IMR-90 (cell line): ENCODE results near the gene ZNF26. TPM values are rescaled to one million over a fixed set of nuclear protein-coding genes. Genes with fewer than 3 reads are reported as not detected.

ENCODE experiments used
- ATAC-seq: fragments of 200-7000 bp; cut with Tn5 transposase; 2 replicates; pipeline ENCODE4 v1.9.1; 2020; ENCODE audit warnings: low read depth, mild to moderate bottlenecking, moderate library complexity
- BruUV-seq: library from RNA; stranded (reverse); fragments of 400-500 nt; replicated peaks from 2 replicates; lab custom pipeline; 2021; lab: Mats Ljungman, UMichigan
- CTCF ChIA-PET: fragments of 300-600 bp; formaldehyde crosslinking; extraction: SDS; loops from one replicate; lab custom pipeline; 2021; ENCODE audit warnings: antibody characterized with exemption; lab: Yijun Ruan, JAX
- POLR2A ChIA-PET: fragments of 300-600 bp; sonication (Branson Sonifier 250); formaldehyde crosslinking; loops from one replicate; lab custom pipeline; 2022; ENCODE audit warnings: antibody characterized with exemption; ENCODE audit not compliant: unreplicated experiment; lab: Charles Lee
- DNase-seq: peaks from one replicate; pipeline ENCODE4 v3.0.0; 2013
- H2AFZ ChIP-seq: replicated peaks from 2 replicates; pipeline ENCODE3; 2013; ENCODE audit warnings: low read length, mild to moderate bottlenecking; ENCODE audit not compliant: poor library complexity
- H2AK5ac ChIP-seq: 2 replicates; pipeline ENCODE4 v1.6.1; 2013; ENCODE audit warnings: low read depth, low read length, inconsistent platforms
- H2AK9ac ChIP-seq: replicated peaks from 2 replicates; pipeline ENCODE3; 2013; ENCODE audit warnings: mild to moderate bottlenecking, low read depth, low read length, moderate library complexity; ENCODE audit not compliant: poor library complexity
- H2BK120ac ChIP-seq: 2 replicates; pipeline ENCODE4 v1.6.1; 2013; ENCODE audit warnings: low read depth, low read length, inconsistent platforms
- H2BK15ac ChIP-seq: 3 replicates; pipeline ENCODE4 v1.6.1; 2013; ENCODE audit warnings: low read depth, low read length, inconsistent platforms
- H2BK20ac ChIP-seq: 2 replicates; pipeline ENCODE4 v1.6.1; 2013; ENCODE audit warnings: low read depth, mild to moderate bottlenecking, inconsistent platforms, low read length, moderate library complexity
- H2BK5ac ChIP-seq: 2 replicates; pipeline ENCODE4 v1.6.1; 2013; ENCODE audit warnings: mild to moderate bottlenecking, low read depth, low read length, inconsistent platforms; ENCODE audit not compliant: poor library complexity, severe bottlenecking
- H3K14ac ChIP-seq: replicated peaks from 2 replicates; pipeline ENCODE4 v1.6.1; 2013; ENCODE audit warnings: low read depth, low read length, inconsistent platforms
- H3K18ac ChIP-seq: 2 replicates; pipeline ENCODE4 v1.6.1; 2013; ENCODE audit warnings: low read depth, low read length, control low read depth
- H3K23ac ChIP-seq: 2 replicates; pipeline ENCODE4 v1.6.1; 2013; ENCODE audit warnings: low read depth, low read length, inconsistent platforms
- H3K27ac ChIP-seq: 2 replicates; pipeline ENCODE4 v1.5.1; 2013; ENCODE audit warnings: mild to moderate bottlenecking, control low read depth, low read length; ENCODE audit not compliant: insufficient read depth
- H3K27me3 ChIP-seq: 2 replicates; pipeline ENCODE4 v1.6.1; 2013; ENCODE audit warnings: low read length; ENCODE audit not compliant: control insufficient read depth, insufficient read depth
- H3K36me3 ChIP-seq: 2 replicates; pipeline ENCODE4 v1.6.1; 2013; ENCODE audit warnings: low read length, mixed read lengths; ENCODE audit not compliant: control insufficient read depth, insufficient read depth
- H3K4ac ChIP-seq: 2 replicates; pipeline ENCODE4 v1.6.1; 2013; ENCODE audit warnings: low read depth, low read length, inconsistent platforms
- H3K4me1 ChIP-seq: 2 replicates; pipeline ENCODE4 v1.6.1; 2013; ENCODE audit warnings: low read length, mixed read lengths; ENCODE audit not compliant: control insufficient read depth, insufficient read depth
- H3K4me2 ChIP-seq: 2 replicates; pipeline ENCODE4 v1.6.1; 2013; ENCODE audit warnings: low read depth, mild to moderate bottlenecking, control low read depth, low read length, moderate library complexity
- H3K4me3 ChIP-seq: 2 replicates; pipeline ENCODE4 v1.5.1; 2013; ENCODE audit warnings: low read depth, mild to moderate bottlenecking, control low read depth, low read length, moderate library complexity; ENCODE audit not compliant: insufficient read depth
- H3K56ac ChIP-seq: 2 replicates; pipeline ENCODE4 v1.6.1; 2013; ENCODE audit warnings: low read length, inconsistent platforms; ENCODE audit not compliant: insufficient read depth; ENCODE audit errors: extremely low read depth
- H3K79me1 ChIP-seq, 2 experiments: 2 replicates each; pipeline ENCODE4 v1.6.1; 2013; ENCODE audit warnings: low read length in 2 of 2, inconsistent platforms in 1 of 2, low read depth in 1 of 2
- H3K9ac ChIP-seq: 2 replicates; pipeline ENCODE4 v1.6.1; 2013; ENCODE audit warnings: low read depth, low read length, control low read depth
- H3K9me1 ChIP-seq: 2 replicates; pipeline ENCODE4 v1.6.1; 2013; ENCODE audit warnings: low read length, inconsistent platforms; ENCODE audit not compliant: insufficient read depth
- H3K9me3 ChIP-seq: 2 replicates; pipeline ENCODE4 v1.6.1; 2013; ENCODE audit warnings: low read length; ENCODE audit not compliant: control insufficient read depth, insufficient read depth
- H4K20me1 ChIP-seq: 2 replicates; pipeline ENCODE4 v1.6.1; 2013; ENCODE audit warnings: low read length, inconsistent platforms; ENCODE audit not compliant: insufficient read depth
- H4K5ac ChIP-seq: 2 replicates; pipeline ENCODE4 v1.6.1; 2013; ENCODE audit warnings: mild to moderate bottlenecking, low read depth, low read length, control low read depth
- H4K8ac ChIP-seq, 2 experiments: 2 replicates each; pipeline ENCODE4 v1.6.1; 2013; ENCODE audit warnings: low read depth in 2 of 2, low read length in 2 of 2, control low read depth in 1 of 2, inconsistent platforms in 1 of 2
- H4K91ac ChIP-seq: 2 replicates; pipeline ENCODE4 v1.6.1; 2013; ENCODE audit warnings: low read depth, low read length, inconsistent platforms; ENCODE audit not compliant: insufficient read depth
- BHLHE40 ChIP-seq: fragments of 150-350 bp; IDR thresholded peaks from 2 replicates; pipeline ENCODE4 v1.6.1; 2016; ENCODE audit warnings: mild to moderate bottlenecking, low read depth, low read length
- FOS ChIP-seq: fragments of 150-350 bp; IDR thresholded peaks from 2 replicates; pipeline ENCODE4 v1.6.1; 2016; ENCODE audit warnings: low read depth, low read length
- MAFK ChIP-seq: IDR thresholded peaks from 2 replicates; pipeline ENCODE4 v1.6.1; 2012; ENCODE audit warnings: low read depth, low read length, improper control_type of control experiment
- MAZ ChIP-seq: IDR thresholded peaks from 2 replicates; pipeline ENCODE4 v1.6.1; 2012; ENCODE audit warnings: low read depth, mild to moderate bottlenecking, low read length, improper control_type of control experiment, moderate library complexity, borderline replicate concordance
- MXI1 ChIP-seq: IDR thresholded peaks from 2 replicates; pipeline ENCODE4 v1.6.1; 2012; ENCODE audit warnings: low read depth, mild to moderate bottlenecking, low read length, moderate library complexity, borderline replicate concordance
- POLR2A ChIP-seq: IDR thresholded peaks from 2 replicates; pipeline ENCODE4 v1.6.1; 2012; ENCODE audit warnings: mild to moderate bottlenecking, low read depth, low read length
- RAD21 ChIP-seq: IDR thresholded peaks from 2 replicates; pipeline ENCODE4 v1.6.1; 2012; ENCODE audit warnings: low read length, improper control_type of control experiment
- RCOR1 ChIP-seq: IDR thresholded peaks from 2 replicates; pipeline ENCODE4 v1.6.1; 2012; ENCODE audit warnings: mild to moderate bottlenecking, low read length, improper control_type of control experiment; ENCODE audit not compliant: insufficient replicate concordance
- RFX5 ChIP-seq: IDR thresholded peaks from 2 replicates; pipeline ENCODE4 v1.8.0; 2012; ENCODE audit warnings: low read depth, mild to moderate bottlenecking, low read length, moderate library complexity
- WGBS, 2 experiments: methylation state at CpG; one replicate each; pipeline versions ENCODE4 v1.1.5 to v1.1.7; 2013; ENCODE audit warnings: missing lambda C conversion rate in 2 of 2; ENCODE audit not compliant: insufficient read length in 1 of 2; ENCODE audit errors: extremely low coverage in 2 of 2; 5-methylcytosine and 5-hydroxymethylcytosine counted together
- dilution Hi-C: fragments of 300-500 bp; cut with HindIII; formaldehyde crosslinking; loops from one replicate; pipeline ENCODE4 v1.14.3; 2018; ENCODE audit warnings: low sequenced_read_pairs; ENCODE audit not compliant: unreplicated experiment
- in situ Hi-C: fragments of 300-500 bp; cut with MboI; formaldehyde crosslinking; loops from 3 replicates; pipeline ENCODE4 v1.14.3; 2019; ENCODE audit warnings: low sequenced_read_pairs, inconsistent platforms, mixed read lengths
- intact Hi-C: fragments of 100-400 bp; cut with micrococcal nuclease; formaldehyde crosslinking; loops from 2 replicates; pipeline ENCODE4 v1.10.0; 2022
- polyA plus RNA-seq, 3 experiments: library from polyadenylated mRNA; depleted of rRNA; stranded (reverse); fragments of >200 nt; gene quantifications; 2 replicates each; pipeline ENCODE4 v1.2.3, GENCODE V29; 2012; ENCODE audit warnings: low replicate concordance in 1 of 3
- total RNA-seq: library from RNA; depleted of rRNA; stranded (reverse); fragments of >200 nt; gene quantifications from 2 replicates; pipeline ENCODE4 v1.2.3, GENCODE V29; 2012
- TF ChIP-seq, protein P1 (sequence below): fragments of 150-350 bp; IDR thresholded peaks from 2 replicates; pipeline ENCODE4 v1.6.1; 2017; ENCODE audit warnings: mild to moderate bottlenecking, antibody characterized with exemption, low read length, low read depth
- TF ChIP-seq, protein P2 (sequence below): fragments of 150-350 bp; IDR thresholded peaks from 2 replicates; pipeline ENCODE4 v1.6.1; 2016; ENCODE audit warnings: low read depth, mild to moderate bottlenecking, low read length, moderate library complexity, borderline replicate concordance

ZNF26 gene
- total and polyA plus RNA-seq, 2 of the 4 experiments (the other 2 are of a cell fraction) = 6.3 to 11.8 TPM

DNA sequence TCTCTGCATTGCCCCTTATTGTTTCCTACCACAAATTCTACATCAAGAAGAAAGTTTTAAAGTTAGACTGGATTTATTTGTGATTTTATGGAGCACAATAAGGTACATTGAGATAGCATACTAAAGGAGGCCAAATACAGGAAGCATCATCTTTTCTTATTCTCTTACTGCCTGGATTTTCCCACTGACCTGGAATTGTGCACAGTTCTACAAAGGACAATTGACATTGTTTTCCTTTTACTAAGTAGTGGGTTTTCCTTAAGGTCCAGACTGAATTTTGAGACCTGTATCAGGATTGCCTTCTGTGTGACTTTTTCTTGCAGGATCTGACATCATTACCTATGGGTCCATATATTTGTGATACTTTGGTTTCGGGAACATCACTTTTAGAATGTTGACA is 75.8 kb downstream of the ZNF26 start:
- Histone ChIP-seq H4K91ac (no peak overlapping the region), H2AK9ac (no peak overlapping the region), H2AK5ac (no peak overlapping the region), H4K5ac (no peak overlapping the region), H4K20me1 (no peaks in the 10 kb centered on the region), H3K36me3 (peaks cover 23% of the 10 kb centered on the region), H3K4me2 (no peak overlapping the region), H2BK5ac (no peak overlapping the region), H3K27me3 (no peaks in the 10 kb centered on the region), H3K23ac (no peak overlapping the region), H4K8ac (no peak overlapping the region), H2BK15ac (no peak overlapping the region), H3K79me1 (no peaks in the 10 kb centered on the region), H2BK120ac (no peak overlapping the region), H3K9me1 (no peaks in the 10 kb centered on the region), H3K4me3 (no peak overlapping the region), H3K9me3 (peaks cover 83% of the 10 kb centered on the region), H3K56ac (no peak overlapping the region), H3K27ac (no peak overlapping the region), H3K18ac (no peak overlapping the region), H3K14ac (no peak overlapping the region), H2BK20ac (no peak overlapping the region), H3K4me1 (no peaks in the 10 kb centered on the region), H3K9ac (no peak overlapping the region), H2AFZ (no peak overlapping the region), H3K4ac (no peak overlapping the region)
- intact Hi-C loops = no loop called here
- WGBS, 2 experiments = no CpG with 5 or more reads among the region's 1 CpG
- in situ Hi-C loops = no loop called here
- DNase-seq (no peak), ATAC-seq (no peak)
- CTCF ChIA-PET = no interaction called here
- TF ChIP-seq, protein P1, sequence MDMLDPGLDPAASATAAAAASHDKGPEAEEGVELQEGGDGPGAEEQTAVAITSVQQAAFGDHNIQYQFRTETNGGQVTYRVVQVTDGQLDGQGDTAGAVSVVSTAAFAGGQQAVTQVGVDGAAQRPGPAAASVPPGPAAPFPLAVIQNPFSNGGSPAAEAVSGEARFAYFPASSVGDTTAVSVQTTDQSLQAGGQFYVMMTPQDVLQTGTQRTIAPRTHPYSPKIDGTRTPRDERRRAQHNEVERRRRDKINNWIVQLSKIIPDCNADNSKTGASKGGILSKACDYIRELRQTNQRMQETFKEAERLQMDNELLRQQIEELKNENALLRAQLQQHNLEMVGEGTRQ = no peak
- TF ChIP-seq MAFK (no peak), RAD21 (no peak), RFX5 (no peak), FOS (no peak), BHLHE40 (no peak), MXI1 (no peak), POLR2A (no peak), MAZ (no peak), RCOR1 (no peak)
- TF ChIP-seq, protein P2, sequence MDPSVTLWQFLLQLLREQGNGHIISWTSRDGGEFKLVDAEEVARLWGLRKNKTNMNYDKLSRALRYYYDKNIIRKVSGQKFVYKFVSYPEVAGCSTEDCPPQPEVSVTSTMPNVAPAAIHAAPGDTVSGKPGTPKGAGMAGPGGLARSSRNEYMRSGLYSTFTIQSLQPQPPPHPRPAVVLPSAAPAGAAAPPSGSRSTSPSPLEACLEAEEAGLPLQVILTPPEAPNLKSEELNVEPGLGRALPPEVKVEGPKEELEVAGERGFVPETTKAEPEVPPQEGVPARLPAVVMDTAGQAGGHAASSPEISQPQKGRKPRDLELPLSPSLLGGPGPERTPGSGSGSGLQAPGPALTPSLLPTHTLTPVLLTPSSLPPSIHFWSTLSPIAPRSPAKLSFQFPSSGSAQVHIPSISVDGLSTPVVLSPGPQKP = no peak
- dilution Hi-C loops = no loop called here
- no TSS peak for BruUV-seq
- POLR2A ChIA-PET = no interaction called here
